ENCODE results near the gene CCDC159. TPM values are rescaled to one million over a fixed set of nuclear protein-coding genes. Genes with fewer than 3 reads are reported as not detected.

Gene CCDC159
- total RNA-seq, 1 donor: 6.0 TPM

- no peak for DNase-seq (ENCODE audit: low read depth)
- TF ChIP-seq, protein P1, sequence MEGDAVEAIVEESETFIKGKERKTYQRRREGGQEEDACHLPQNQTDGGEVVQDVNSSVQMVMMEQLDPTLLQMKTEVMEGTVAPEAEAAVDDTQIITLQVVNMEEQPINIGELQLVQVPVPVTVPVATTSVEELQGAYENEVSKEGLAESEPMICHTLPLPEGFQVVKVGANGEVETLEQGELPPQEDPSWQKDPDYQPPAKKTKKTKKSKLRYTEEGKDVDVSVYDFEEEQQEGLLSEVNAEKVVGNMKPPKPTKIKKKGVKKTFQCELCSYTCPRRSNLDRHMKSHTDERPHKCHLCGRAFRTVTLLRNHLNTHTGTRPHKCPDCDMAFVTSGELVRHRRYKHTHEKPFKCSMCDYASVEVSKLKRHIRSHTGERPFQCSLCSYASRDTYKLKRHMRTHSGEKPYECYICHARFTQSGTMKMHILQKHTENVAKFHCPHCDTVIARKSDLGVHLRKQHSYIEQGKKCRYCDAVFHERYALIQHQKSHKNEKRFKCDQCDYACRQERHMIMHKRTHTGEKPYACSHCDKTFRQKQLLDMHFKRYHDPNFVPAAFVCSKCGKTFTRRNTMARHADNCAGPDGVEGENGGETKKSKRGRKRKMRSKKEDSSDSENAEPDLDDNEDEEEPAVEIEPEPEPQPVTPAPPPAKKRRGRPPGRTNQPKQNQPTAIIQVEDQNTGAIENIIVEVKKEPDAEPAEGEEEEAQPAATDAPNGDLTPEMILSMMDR (IDR thresholded peaks at IDR 0.05; ENCODE audit: insufficient read depth, low read depth, low read length): no peak
- H3K4me3 ChIP-seq (ENCODE audit: low read depth, low read length): no peak overlapping the region
Measured at GRCh38 chr19:11399667-11400066, 53.3 kb downstream of the CCDC159 start.

DNA sequence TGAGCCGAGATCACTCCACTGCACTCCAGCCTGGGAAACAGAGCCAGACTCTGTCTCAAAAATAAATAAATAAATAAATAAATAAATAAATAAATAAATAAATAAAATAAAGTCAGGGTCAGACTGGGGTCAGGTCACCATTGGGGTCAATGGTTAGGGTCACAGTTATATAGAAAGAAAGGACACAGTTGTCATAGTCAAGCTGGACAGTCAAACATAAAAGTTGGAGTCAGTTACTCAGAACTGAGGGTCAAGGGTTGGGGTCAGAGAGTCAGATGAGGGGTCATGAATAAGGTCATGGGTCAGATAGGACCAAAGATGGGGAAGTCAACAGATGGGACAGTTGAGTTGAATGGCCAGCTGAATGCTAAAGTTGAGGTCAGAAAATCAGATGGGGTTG, 54.5 kb downstream of the CCDC159 start:
- DNase-seq (ENCODE audit: low read depth): no peak
- no peak overlapping the region for H3K4me3 ChIP-seq (ENCODE audit: low read depth, low read length)
- TF ChIP-seq, protein P1 (IDR thresholded peaks at IDR 0.05; ENCODE audit: insufficient read depth, low read depth, low read length): no peak

DNA sequence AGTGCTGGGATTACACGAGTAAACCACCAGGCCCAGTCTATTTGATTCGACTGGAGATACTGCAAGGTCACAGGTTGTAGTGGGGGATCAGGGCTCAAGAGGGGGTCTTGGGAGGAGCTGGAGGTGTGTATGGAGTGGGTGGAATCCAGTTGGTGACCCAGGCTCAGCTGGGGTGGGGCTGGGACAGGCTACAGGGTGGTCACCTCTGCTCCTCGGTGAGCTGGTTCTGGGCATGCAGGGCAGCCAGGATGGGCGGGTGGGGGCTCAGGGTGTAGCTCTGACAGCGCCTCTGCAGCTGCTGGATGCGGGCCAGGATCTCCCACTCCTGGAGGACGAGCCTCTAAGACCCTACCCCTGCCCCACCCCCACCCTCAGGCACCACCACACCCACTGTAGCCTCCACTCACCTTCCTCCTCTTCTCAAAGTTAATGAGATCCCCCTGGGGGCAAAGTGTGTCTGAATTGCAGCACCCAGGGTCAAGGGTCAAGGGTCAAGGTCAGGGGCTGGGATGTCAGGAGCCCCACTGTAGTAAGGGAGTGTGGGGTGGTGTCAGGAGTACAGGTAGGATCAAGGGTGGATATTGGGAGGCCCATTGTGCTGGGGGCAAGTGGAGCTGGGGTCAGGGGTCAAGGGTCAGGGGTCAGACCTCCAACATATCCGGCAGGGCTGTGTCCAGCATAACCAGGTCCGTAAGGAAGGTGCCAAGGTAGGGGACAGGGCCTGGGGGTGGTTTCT, 55.7 kb downstream of the CCDC159 start:
- TF ChIP-seq, protein P1 (IDR thresholded peaks at IDR 0.05; ENCODE audit: insufficient read depth, low read depth, low read length): no peak
- no peak overlapping the region for H3K4me3 ChIP-seq (ENCODE audit: low read depth, low read length)
- DNase-seq (ENCODE audit: low read depth): no peak

Other genes starting within 250 kb of the CCDC159 start
- 39.7 and 44.5 TPM in 2 replicates for gene SPC24, start 190.7 kb upstream of the CCDC159 start, total RNA-seq
- 253 and 312 TPM in 2 replicates for gene KANK2, start 149.0 kb upstream of the CCDC159 start, total RNA-seq
- gene ANGPTL8, start 106.9 kb upstream of the CCDC159 start, total RNA-seq: not detected in 2 replicates
- gene DOCK6, start 84.0 kb upstream of the CCDC159 start, total RNA-seq: 21.2 and 28.7 TPM in 2 replicates
- not detected in 2 replicates for gene TSPAN16, start 50.4 kb upstream of the CCDC159 start, total RNA-seq
- 8.7 and 9.1 TPM in 2 replicates for gene RAB3D, start 6.9 kb upstream of the CCDC159 start, total RNA-seq
- gene TMEM205, start 251 bp upstream of the CCDC159 start, total RNA-seq: 96.7 and 121 TPM in 2 replicates
- 16.8 and 20.6 TPM in 2 replicates for gene PLPPR2, start 8.9 kb downstream of the CCDC159 start, total RNA-seq
- gene SWSAP1, start 28.1 kb downstream of the CCDC159 start, total RNA-seq: 0.86 and 1.3 TPM in 2 replicates
- gene EPOR, start 37.8 kb downstream of the CCDC159 start, total RNA-seq: 5.6 and 6.8 TPM in 2 replicates
- gene RGL3, start 72.8 kb downstream of the CCDC159 start, total RNA-seq: 0.32 and 1.3 TPM in 2 replicates
- gene ODAD3, start 88.6 kb downstream of the CCDC159 start, total RNA-seq: under 0.01 and 0.43 TPM in 2 replicates
- gene PRKCSH, start 89.1 kb downstream of the CCDC159 start, total RNA-seq: 85.5 and 93.1 TPM in 2 replicates
- not detected in 2 replicates for gene ELAVL3, start 134.5 kb downstream of the CCDC159 start, total RNA-seq
- gene ZNF653, start 159.3 kb downstream of the CCDC159 start, total RNA-seq: 3.9 and 4.7 TPM in 2 replicates
- gene ECSIT, start 182.6 kb downstream of the CCDC159 start, total RNA-seq: 22.9 and 27.4 TPM in 2 replicates
- gene CNN1, start 192.3 kb downstream of the CCDC159 start, total RNA-seq: 61.3 and 148 TPM in 2 replicates
- 31.1 and 36.7 TPM in 2 replicates for gene ELOF1, start 212.7 kb downstream of the CCDC159 start, total RNA-seq
- gene ACP5, start 231.1 kb downstream of the CCDC159 start, total RNA-seq: 0.43 and 2.3 TPM in 2 replicates